HepG2 (cell line): ENCODE measurements around the gene SPACDR. TPM values are rescaled to one million over a fixed set of nuclear protein-coding genes. Genes with fewer than 3 reads are reported as not detected.
"Not testable (repeated sequence)": the region's sequence is repeated elsewhere in the genome, so short reads cannot be mapped to it uniquely, and the experiment has no call there.

ENCODE experiments used
- ATAC-seq: fragments of 200-7000 bp; cut with Tn5 transposase; 3 replicates; pipeline ENCODE4 v1.9.1; 2020; ENCODE audit warnings: mild to moderate bottlenecking, moderate library complexity
- BruUV-seq: library from RNA; stranded (reverse); fragments of 400-500 nt; replicated peaks from 2 replicates; lab custom pipeline; 2021; lab: Mats Ljungman, UMichigan
- CTCF ChIA-PET: fragments of 300-600 bp; formaldehyde crosslinking; extraction: SDS; loops from one replicate; lab custom pipeline; 2021; ENCODE audit warnings: low total read pairs, inconsistent platforms, low intra/inter-chr PET ratio; lab: Yijun Ruan, JAX
- POLR2A ChIA-PET: fragments of 350-600 bp; sonication (Branson Sonifier 250); formaldehyde crosslinking; loops from one replicate; lab custom pipeline; 2020; ENCODE audit warnings: antibody characterized with exemption, inconsistent platforms; lab: Yijun Ruan, JAX
- DNase-seq: peaks from one replicate; pipeline ENCODE4 v3.0.0-alpha.2; 2015; ENCODE audit warnings: low spot score
- FAIRE-seq: peaks from 3 replicates; lab custom pipeline; 2011; peaks lifted over from hg19 to GRCh38; lab: Jason Lieb, UNC
- H2AFZ ChIP-seq: one replicate; pipeline ENCODE4 v1.6.1; 2011; ENCODE audit warnings: low read length, inconsistent platforms
- H3K27ac ChIP-seq: fragments of 300-600 bp; 3 replicates; pipeline ENCODE4 v1.8.0; 2011; ENCODE audit warnings: mixed run types, mild to moderate bottlenecking, mixed read lengths, low read length, inconsistent platforms; ENCODE audit not compliant: insufficient read depth; ENCODE audit errors: extremely low read length
- H3K27me3 ChIP-seq, 2 experiments: fragments of 200-600 bp in 1 of 2; 2 replicates in 1 of 2; 3 replicates in 1 of 2; pipeline versions ENCODE4 v1.6.0 to v1.8.0; 2011; ENCODE audit warnings: low read length in 2 of 2, mild to moderate bottlenecking in 2 of 2, moderate library complexity in 2 of 2, inconsistent platforms in 1 of 2; ENCODE audit not compliant: insufficient read depth in 2 of 2, control insufficient read depth in 1 of 2
- H3K36me3 ChIP-seq, 2 experiments: fragments of 200-600 bp in 1 of 2; replicated peaks in 1 of 2; 2 replicates in 1 of 2; 3 replicates in 1 of 2; pipeline versions ENCODE4 v1.5.1 to v1.8.0; 2011; ENCODE audit warnings: low read length in 2 of 2, inconsistent platforms in 1 of 2; ENCODE audit not compliant: insufficient read depth in 2 of 2, control insufficient read depth in 1 of 2
- H3K4me1 ChIP-seq: 2 replicates; pipeline ENCODE4 v1.5.1; 2012; ENCODE audit warnings: low read length, inconsistent platforms; ENCODE audit not compliant: insufficient read depth
- H3K4me2 ChIP-seq: 2 replicates; pipeline ENCODE4 v1.6.0; 2011; ENCODE audit warnings: low read depth, low read length, inconsistent platforms
- H3K4me3 ChIP-seq, 3 experiments: fragments of 200-600 bp in 1 of 3; sonication (generic), shearing (Covaris generic) in 1 of 3; replicated peaks in 1 of 3; 2 replicates each; pipeline ENCODE4 v1.5.1; 2011 to 2016; ENCODE audit warnings: low read length in 3 of 3, inconsistent platforms in 2 of 3, low read depth in 2 of 3, mild to moderate bottlenecking in 2 of 3, control low read depth in 1 of 3, mixed read lengths in 1 of 3; ENCODE audit not compliant: insufficient read depth in 1 of 3
- H3K79me2 ChIP-seq: one replicate; pipeline ENCODE4 v1.6.1; 2011; ENCODE audit warnings: low read length, inconsistent platforms; ENCODE audit not compliant: insufficient read depth
- H3K9ac ChIP-seq: 2 replicates; pipeline ENCODE4 v1.6.0; 2011; ENCODE audit warnings: mild to moderate bottlenecking, low read depth, low read length, inconsistent platforms; ENCODE audit not compliant: insufficient read depth
- H3K9me3 ChIP-seq: 2 replicates; pipeline ENCODE4 v1.5.1; 2012; ENCODE audit warnings: mild to moderate bottlenecking, low read length
- H4K20me1 ChIP-seq: 2 replicates; pipeline ENCODE4 v1.6.0; 2011; ENCODE audit warnings: inconsistent platforms, mild to moderate bottlenecking, low read length, moderate library complexity; ENCODE audit not compliant: insufficient read depth
- PTBP1 ChIP-seq: fragments of 200-400 bp; formaldehyde crosslinking; IDR thresholded peaks from 2 replicates; pipeline ENCODE4 v1.6.1; 2018; ENCODE audit warnings: low read length, low read depth; ENCODE audit not compliant: poor library complexity, severe bottlenecking
- ZNF501 ChIP-seq: sonication (generic); formaldehyde crosslinking; IDR thresholded peaks from 2 replicates; pipeline ENCODE4 v1.5.1; 2020; ENCODE audit warnings: mild to moderate bottlenecking, moderate library complexity, missing genetic modification reagents
- WGBS: methylation state at CpG from one replicate; pipeline ENCODE4 v1.1.6; 2017; ENCODE audit warnings: low lambda C conversion rate; 5-methylcytosine and 5-hydroxymethylcytosine counted together
- in situ Hi-C: cut with HindIII; loops from 2 replicates; pipeline ENCODE4 v1.10.0; 2017; ENCODE audit warnings: low pct_unique_long_range_greater_than_20kb; ENCODE audit not compliant: extremely low pct_ligation_motif_present
- intact Hi-C: fragments of 100-400 bp; cut with micrococcal nuclease; formaldehyde crosslinking; loops from one replicate; pipeline ENCODE4 v1.10.0; 2022; ENCODE audit not compliant: unreplicated experiment
- polyA plus RNA-seq, 8 experiments: library from polyadenylated mRNA; depleted of rRNA in 3 of 8; stranded (reverse) in 7 of 8; unstranded in 1 of 8; fragments of >200 nt; fragmentation: Illumina TruSeq in 4 of 8; extraction: Trizol in 4 of 8; gene quantifications; 2 replicates each; pipeline versions ENCODE4 v1.2.1 to v1.2.3, GENCODE V29; 2011 to 2016; ENCODE audit warnings: low read depth in 4 of 8, missing spikeins in 1 of 8, mixed read lengths in 1 of 8; ENCODE audit not compliant: insufficient read depth in 1 of 8
- total RNA-seq, 5 experiments: library from RNA; depleted of rRNA; stranded (reverse); fragments of >200 nt; fragmentation: Illumina TruSeq; extraction: Trizol; gene quantifications; 2 replicates each; pipeline ENCODE4 v1.2.3, GENCODE V29; 2016; ENCODE audit warnings: low read depth in 1 of 5

Gene SPACDR
- total and polyA plus RNA-seq, 2 of the 13 experiments (the other 11 are each of a cell fraction or from before 2014, with no cell fraction given): 0.41 TPM; not detected in 1

GRCh38 chr7:100441641-100442535 lies 22.2 kb downstream of the SPACDR start (continued):
- TF ChIP-seq PTBP1: no peak

GRCh38 chr7:100439244-100439643 lies 24.8 kb downstream of the SPACDR start:
- POLR2A ChIA-PET: interaction anchor here (1.7 to 6.0 kb wide), 2 partner anchors 8 to 10 kb away, joined by 6 to 42 read pairs; partner anchors contain the start of genes MEPCE and ZCWPW1

GRCh38 chr7:100438731-100439130 lies 25.3 kb downstream of the SPACDR start:
- intact Hi-C loops, H3K4me2 ChIP-seq, H3K9me3 ChIP-seq, in situ Hi-C loops, ATAC-seq, H3K36me3 ChIP-seq, CTCF ChIA-PET, FAIRE-seq, H2AFZ ChIP-seq, H3K4me3 ChIP-seq, H3K27ac ChIP-seq, DNase-seq, H4K20me1 ChIP-seq, H3K27me3 ChIP-seq, BruUV-seq, H3K9ac ChIP-seq: not testable (repeated sequence)
- H3K79me2 ChIP-seq: peaks cover 14% of the 10 kb centered on the region
- WGBS: 95% methylated on average over 8 of the region's 8 CpGs
- peaks cover 51% of the 10 kb centered on the region for H3K4me1 ChIP-seq
- POLR2A ChIA-PET: interaction anchor here (0.7 to 6.0 kb wide), 3 partner anchors 7 to 12 kb away, joined by 4 to 42 read pairs (median 6); partner anchors contain the start of genes MEPCE and ZCWPW1

More at GRCh38 chr7:100439244-100439643, 24.8 kb downstream of the SPACDR start:
- H3K36me3 ChIP-seq, H3K27me3 ChIP-seq, H2AFZ ChIP-seq, intact Hi-C loops, H3K9ac ChIP-seq, in situ Hi-C loops, CTCF ChIA-PET, FAIRE-seq, BruUV-seq, H3K4me2 ChIP-seq, H3K4me3 ChIP-seq, H3K9me3 ChIP-seq, ATAC-seq, DNase-seq, H4K20me1 ChIP-seq: not testable (repeated sequence)
- 0 out of 2 replicates have a peak, but pooled peaks have one; percentile 8 for TF ChIP-seq ZNF501 (CRISPR knock-in tag)
- WGBS: 96% methylated on average over 7 of the region's 7 CpGs
- H3K4me1 ChIP-seq: peaks cover 51% of the 10 kb centered on the region
- H3K27ac ChIP-seq: peak overlapping the region; percentile 71
- H3K79me2 ChIP-seq: peaks cover 14% of the 10 kb centered on the region
